Measurements from ENCODE around the gene WIPF1. TPM values are rescaled to one million over a fixed set of nuclear protein-coding genes. Genes with fewer than 3 reads are reported as not detected.

Gene WIPF1
- total and polyA plus RNA-seq, 2 donors (not counting 3 experiments of a cell fraction or from before 2014, with no cell fraction given): 15.3 to 42.0 TPM

DNA sequence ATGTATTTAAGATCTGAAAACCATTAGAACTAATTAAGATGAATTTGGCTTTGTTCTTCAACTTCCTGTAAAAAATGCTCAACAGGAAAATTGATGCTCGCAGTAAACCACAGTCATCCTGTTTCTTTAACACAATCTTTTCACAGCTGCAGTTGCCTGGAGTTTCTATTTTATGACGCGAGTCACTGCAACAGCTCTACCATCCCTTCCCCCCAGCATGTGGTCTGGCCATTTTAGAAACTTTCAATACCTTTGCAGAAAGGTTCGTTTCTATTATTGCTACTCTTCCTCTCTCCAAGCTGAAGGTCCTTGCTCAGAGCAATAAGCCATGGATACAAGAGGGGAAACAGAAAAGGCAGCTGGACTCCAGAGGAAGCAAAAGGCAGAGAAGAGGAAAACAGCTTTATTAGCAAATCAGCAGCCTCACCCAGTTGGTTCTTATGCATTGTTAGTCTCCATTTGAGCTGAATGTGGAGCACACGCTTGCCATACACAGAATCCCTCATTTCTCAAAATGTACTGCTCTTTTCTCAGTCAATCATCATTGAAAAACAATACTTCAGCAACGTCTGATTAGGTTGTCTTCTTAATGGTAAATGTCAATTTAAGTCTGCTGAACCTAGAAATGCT is 3.9 kb downstream of the WIPF1 start:
- dilution Hi-C loops (cut with MboI; ENCODE audit: extremely low pct_ligation_motif_present, low sequenced_read_pairs) (no loop called here), intact Hi-C loops (cut with micrococcal nuclease) (loop anchor here (2.0 to 10.0 kb wide), 3 partner anchors 89 to 411 kb away; partner anchors contain the start of genes CHN1 and GPR155)
- TF ChIP-seq JUN (IDR thresholded peaks at IDR 0.05; ENCODE audit: borderline replicate concordance, insufficient read depth, insufficient read length, low read depth) (peak; percentile 43), MYC (IDR thresholded peaks at IDR 0.05; ENCODE audit: low read depth, low read length) (peak; percentile 66), POLR2A (IDR thresholded peaks at IDR 0.05; ENCODE audit: low read depth, low read length) (peak; percentile 50), FOS (IDR thresholded peaks at IDR 0.05; ENCODE audit: borderline replicate concordance, insufficient read depth, low read length) (peak; percentile 52), GATA2 (IDR thresholded peaks at IDR 0.05; ENCODE audit: insufficient read depth, insufficient read length, low read depth, low read length) (no peak), EZH2 (IDR thresholded peaks at IDR 0.05; ENCODE audit: borderline replicate concordance, low read depth, low read length, severe bottlenecking) (no peak), POLR2AphosphoS5 (IDR thresholded peaks at IDR 0.05; ENCODE audit: insufficient read depth, low read depth, low read length) (peak; percentile 55)
- TF ChIP-seq, protein P1, sequence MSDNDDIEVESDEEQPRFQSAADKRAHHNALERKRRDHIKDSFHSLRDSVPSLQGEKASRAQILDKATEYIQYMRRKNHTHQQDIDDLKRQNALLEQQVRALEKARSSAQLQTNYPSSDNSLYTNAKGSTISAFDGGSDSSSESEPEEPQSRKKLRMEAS (IDR thresholded peaks at IDR 0.05; ENCODE audit: insufficient read depth, insufficient read length): peak; percentile 60
- TF ChIP-seq, protein P2, sequence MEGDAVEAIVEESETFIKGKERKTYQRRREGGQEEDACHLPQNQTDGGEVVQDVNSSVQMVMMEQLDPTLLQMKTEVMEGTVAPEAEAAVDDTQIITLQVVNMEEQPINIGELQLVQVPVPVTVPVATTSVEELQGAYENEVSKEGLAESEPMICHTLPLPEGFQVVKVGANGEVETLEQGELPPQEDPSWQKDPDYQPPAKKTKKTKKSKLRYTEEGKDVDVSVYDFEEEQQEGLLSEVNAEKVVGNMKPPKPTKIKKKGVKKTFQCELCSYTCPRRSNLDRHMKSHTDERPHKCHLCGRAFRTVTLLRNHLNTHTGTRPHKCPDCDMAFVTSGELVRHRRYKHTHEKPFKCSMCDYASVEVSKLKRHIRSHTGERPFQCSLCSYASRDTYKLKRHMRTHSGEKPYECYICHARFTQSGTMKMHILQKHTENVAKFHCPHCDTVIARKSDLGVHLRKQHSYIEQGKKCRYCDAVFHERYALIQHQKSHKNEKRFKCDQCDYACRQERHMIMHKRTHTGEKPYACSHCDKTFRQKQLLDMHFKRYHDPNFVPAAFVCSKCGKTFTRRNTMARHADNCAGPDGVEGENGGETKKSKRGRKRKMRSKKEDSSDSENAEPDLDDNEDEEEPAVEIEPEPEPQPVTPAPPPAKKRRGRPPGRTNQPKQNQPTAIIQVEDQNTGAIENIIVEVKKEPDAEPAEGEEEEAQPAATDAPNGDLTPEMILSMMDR (IDR thresholded peaks at IDR 0.05; ENCODE audit: extremely low read depth in 1 of 2, insufficient read depth in 1 of 2, low read depth in 1 of 2, low read length in 2 of 2): no peak
- ChIA-PET CTCF (interaction anchor here (0.6 to 2.6 kb wide), 11 partner anchors 9 to 181 kb away, joined by 3 to 13 read pairs (median 4); no protein-coding TSS in a partner anchor), POLR2A (no interaction called here)
- DNase-seq (ENCODE audit: low read depth, low spot score) (peak; percentile 89), FAIRE-seq (peak; percentile 96)
- Histone ChIP-seq H3K79me2 (ENCODE audit: control insufficient read depth, insufficient read depth, low read length) (no peaks in the 10 kb centered on the region), H3K4me2 (ENCODE audit: insufficient read depth, low read length) (peak overlapping the region; percentile 75), H3K9ac (replicated peaks; ENCODE audit: extremely low read depth, insufficient read depth, low read length) (peak overlapping the region; percentile 68), H3K27ac (ENCODE audit: insufficient read depth, low read depth, low read length) (peak overlapping the region; percentile 70), H3K9me1 (replicated peaks; ENCODE audit: control insufficient read depth, extremely low read depth, insufficient read depth, low read length) (no peaks in the 10 kb centered on the region), H4K20me1 (replicated peaks; ENCODE audit: control insufficient read depth, extremely low read depth, insufficient read depth, low read length) (no peaks in the 10 kb centered on the region), H3K4me3 (replicated peaks in 1 of 3; ENCODE audit: insufficient read depth in 1 of 3, low read depth in 1 of 3, low read length in 3 of 3) (peak overlapping the region in 1 of 3 experiments; percentile 45), H3K4me1 (ENCODE audit: control insufficient read depth, extremely low read depth, insufficient read depth, low read length) (peaks cover 43% of the 10 kb centered on the region), H3K36me3 (ENCODE audit: control insufficient read depth in 2 of 2, extremely low read depth in 1 of 2, insufficient read depth in 2 of 2, low read length in 2 of 2) (no peaks in the 10 kb centered on the region), H3K9me3 (replicated peaks; ENCODE audit: control insufficient read depth, insufficient read depth, low read length) (no peaks in the 10 kb centered on the region), H2AFZ (ENCODE audit: low read depth, low read length) (peak overlapping the region; percentile 63), H3K27me3 (ENCODE audit: control insufficient read depth in 2 of 2, insufficient read depth in 2 of 2, low read length in 2 of 2) (no peaks in the 10 kb centered on the region)
- BruUV-seq (replicated peaks): TSS peak; percentile 84

Measured in endothelial cell of umbilical vein (primary cell).